Panc1 (cell line): ENCODE data around the gene TBC1D2B. TPM values are rescaled to one million over a fixed set of nuclear protein-coding genes. Genes with fewer than 3 reads are reported as not detected.

Experiments used
- ATAC-seq: fragments of 200-7000 bp; cut with Tn5 transposase; 2 replicates; pipeline ENCODE4 v1.9.1; 2020; ENCODE audit warnings: mild to moderate bottlenecking, moderate library complexity
- BruUV-seq: library from RNA; stranded (reverse); fragments of 400-500 nt; replicated peaks from 2 replicates; lab custom pipeline; 2021; lab: Mats Ljungman, UMichigan
- CTCF ChIA-PET: fragments of 300-600 bp; sonication (Branson Sonifier 250); formaldehyde crosslinking; loops from one replicate; lab custom pipeline; 2022; ENCODE audit warnings: antibody characterized with exemption; lab: Charles Lee
- POLR2A ChIA-PET: fragments of 300-600 bp; sonication (Branson Sonifier 250); formaldehyde crosslinking; loops from one replicate; lab custom pipeline; 2022; ENCODE audit warnings: antibody characterized with exemption; lab: Charles Lee
- DNase-seq: peaks from one replicate; pipeline ENCODE4 v3.0.0-alpha.2; 2010; ENCODE audit warnings: low read depth, low spot score
- H3K27ac ChIP-seq: 2 replicates; pipeline ENCODE4 v1.5.1; 2011; ENCODE audit warnings: mild to moderate bottlenecking, low read length, inconsistent platforms
- H3K27me3 ChIP-seq: fragments of 200-500 bp; sonication (Bioruptor generic); 2 replicates; pipeline ENCODE4 v1.6.0; 2014; ENCODE audit warnings: low read length, inconsistent platforms; ENCODE audit not compliant: control insufficient read depth, insufficient read depth
- H3K36me3 ChIP-seq: fragments of 200-500 bp; sonication (Bioruptor generic); 2 replicates; pipeline ENCODE4 v1.5.1; 2014; ENCODE audit warnings: inconsistent platforms, mild to moderate bottlenecking, low read length, moderate library complexity; ENCODE audit not compliant: control insufficient read depth, insufficient read depth
- H3K4me1 ChIP-seq: 2 replicates; pipeline ENCODE4 v1.5.1; 2011; ENCODE audit warnings: inconsistent platforms, mild to moderate bottlenecking, low read length, moderate library complexity; ENCODE audit not compliant: control insufficient read depth, insufficient read depth
- H3K4me3 ChIP-seq, 2 experiments: 2 replicates each; pipeline ENCODE4 v1.5.1; 2011 to 2012; ENCODE audit warnings: low read depth in 2 of 2, low read length in 2 of 2, mild to moderate bottlenecking in 2 of 2, inconsistent platforms in 1 of 2, moderate library complexity in 1 of 2
- H3K9me3 ChIP-seq: fragments of 200-500 bp; sonication (Bioruptor generic); 2 replicates; pipeline ENCODE4 v1.5.1; 2014; ENCODE audit warnings: low read depth, mild to moderate bottlenecking, inconsistent platforms, low read length, moderate library complexity; ENCODE audit not compliant: control insufficient read depth, insufficient read depth
- CTCF ChIP-seq: fragments of 450-650 bp; IDR thresholded peaks from 2 replicates; pipeline ENCODE4 v1.5.1; 2017; ENCODE audit warnings: mild to moderate bottlenecking
- POLR2AphosphoS5 ChIP-seq: IDR thresholded peaks from 2 replicates; pipeline ENCODE4 v1.6.1; 2012; ENCODE audit warnings: mild to moderate bottlenecking, low read depth, low read length, moderate library complexity
- REST ChIP-seq, 2 experiments: IDR thresholded peaks; 2 replicates each; pipeline ENCODE4 v1.6.1; 2011 to 2012; ENCODE audit warnings: low read depth in 2 of 2, control low read depth in 1 of 2, low read length in 1 of 2, mild to moderate bottlenecking in 1 of 2, moderate library complexity in 1 of 2; ENCODE audit not compliant: insufficient read depth in 1 of 2
- SIN3A ChIP-seq: IDR thresholded peaks from 2 replicates; pipeline ENCODE4 v1.6.1; 2012; ENCODE audit warnings: low read depth, mild to moderate bottlenecking, low read length, moderate library complexity, borderline replicate concordance; ENCODE audit not compliant: insufficient read depth
- TCF7L2 ChIP-seq: IDR thresholded peaks from 2 replicates; pipeline ENCODE4 v1.6.1; 2011; ENCODE audit warnings: mild to moderate bottlenecking, low read depth, low read length, inconsistent platforms
- in situ Hi-C: cut with HindIII; loops from 2 replicates; pipeline ENCODE4 v1.10.0; 2016; ENCODE audit warnings: low sequenced_read_pairs, low pct_unique_long_range_greater_than_20kb
- intact Hi-C: fragments of 100-400 bp; cut with micrococcal nuclease; formaldehyde crosslinking; loops from one replicate; pipeline ENCODE4 v1.10.0; 2022; ENCODE audit not compliant: unreplicated experiment
- total RNA-seq: library from RNA; stranded (reverse); gene quantifications from one replicate; pipeline ENCODE4 v1.2.1, GENCODE V29; 2021; ENCODE audit not compliant: unreplicated experiment

TBC1D2B gene
- total RNA-seq, 1 experiment from 2014 or later = 59.3 TPM

DNA sequence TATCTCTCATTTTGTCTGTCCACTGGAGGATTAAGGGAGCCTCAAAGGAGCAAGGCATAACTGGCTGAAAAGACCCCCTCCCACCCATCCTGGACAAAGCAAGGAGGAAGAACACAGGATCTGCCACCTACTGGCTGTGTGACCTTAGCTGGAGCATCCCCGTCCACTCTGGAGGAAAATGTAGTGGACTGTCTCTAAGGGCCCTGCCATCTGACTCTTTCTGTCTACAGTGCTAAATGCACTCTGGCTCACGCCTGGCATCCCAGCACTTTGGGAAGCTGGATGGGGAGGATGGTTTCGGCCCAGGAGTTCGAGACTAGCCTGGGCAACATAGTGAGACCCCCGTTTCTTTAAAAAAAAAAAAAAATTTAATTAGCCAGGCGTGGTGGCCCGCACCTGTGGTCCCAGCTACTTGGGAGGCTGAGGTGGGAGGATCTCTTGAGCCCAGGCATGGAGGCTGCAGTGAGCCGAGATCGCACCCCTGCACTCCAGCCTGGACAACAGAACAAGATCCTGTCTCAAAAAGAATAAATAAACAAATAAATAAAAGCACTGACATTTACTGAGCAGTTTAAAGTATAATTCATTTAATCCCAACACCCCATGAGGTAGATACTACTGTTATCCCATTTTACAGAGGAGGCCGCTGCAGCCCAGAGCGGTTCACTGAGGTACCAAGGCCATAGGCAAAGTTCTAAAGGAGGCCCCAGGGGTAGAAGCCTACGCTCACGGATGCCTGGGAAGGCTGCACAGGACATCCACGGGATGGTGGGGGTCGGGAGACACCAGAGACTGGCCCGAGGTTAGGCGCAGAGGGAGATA is 1.1 kb downstream of the TBC1D2B start:
- DNase-seq (no peak), ATAC-seq (peak; percentile 31)
- in situ Hi-C loops (no loop called here), intact Hi-C loops (no loop called here)
- BruUV-seq = no TSS peak
- no peaks in the 10 kb centered on the region for H3K9me3 ChIP-seq
- peak overlapping the region; percentile 67 to 89 for H3K4me3 ChIP-seq
- ChIA-PET CTCF (interaction anchor here (1.3 kb wide), 1 partner anchor 9 kb away, joined by 3 read pairs; no protein-coding TSS in a partner anchor), POLR2A (no interaction called here)
- H3K36me3 ChIP-seq = no peaks in the 10 kb centered on the region
- TF ChIP-seq SIN3A (no peak), CTCF (peak; percentile 53; the same call in 1 of the 2 replicates), TCF7L2 (no peak)
- no peaks in the 10 kb centered on the region for H3K27me3 ChIP-seq
- peaks cover 34% of the 10 kb centered on the region for H3K4me1 ChIP-seq
- H3K27ac ChIP-seq = peak overlapping the region; percentile 90

- peaks cover 40% of the 10 kb centered on the region for H3K4me1 ChIP-seq
- ATAC-seq = peak; percentile 68
- POLR2A ChIA-PET = interaction anchor here (0.7 kb wide), 1 partner anchor 41 kb away, joined by 3 read pairs; no protein-coding TSS in a partner anchor
- H3K27ac ChIP-seq = peak overlapping the region; percentile 90
- peak overlapping the region; percentile 67 to 89 for H3K4me3 ChIP-seq
- CTCF ChIA-PET = interaction anchor here (1.3 kb wide), 1 partner anchor 8 kb away, joined by 3 read pairs; no protein-coding TSS in a partner anchor
- no peak for DNase-seq
- H3K9me3 ChIP-seq = no peaks in the 10 kb centered on the region
- no peaks in the 10 kb centered on the region for H3K27me3 ChIP-seq
- H3K36me3 ChIP-seq = no peaks in the 10 kb centered on the region
- BruUV-seq = no TSS peak
- intact Hi-C loops = no loop called here
- TF ChIP-seq POLR2AphosphoS5 (no peak), REST (IDR thresholded peaks at IDR 0.05; ENCODE audit: insufficient read depth in 1 of 2, low read depth in 2 of 2, low read length in 1 of 2) (no peak), CTCF (no peak), SIN3A (no peak), TCF7L2 (no peak)
- in situ Hi-C loops = no loop called here
Observed at GRCh38 chr15:78075490-78076230, 1.9 kb downstream of the TBC1D2B start.
